ENCODE data around the gene EYS.

The EYS gene

GRCh38 chr6:64083261-64083660, 1623.8 kb downstream of the EYS start:
- Mint-ChIP-seq H3K4me1 (no peaks in the 10 kb centered on the region), H3K4me3 (no peak overlapping the region), H3K27ac (no peak overlapping the region)

GRCh38 chr6:64081453-64081852, 1625.6 kb downstream of the EYS start:
- peaks cover 3% of the 10 kb centered on the region for H3K9me3 Mint-ChIP-seq
- H3K4me1 Mint-ChIP-seq = no peaks in the 10 kb centered on the region
- TF ChIP-seq CTCF (IDR thresholded peaks at IDR 0.05) = no peak
- H3K4me3 Mint-ChIP-seq = no peak overlapping the region
- H3K36me3 Mint-ChIP-seq (ENCODE audit: low read depth) = no peaks in the 10 kb centered on the region
- no peak for DNase-seq
- no peaks in the 10 kb centered on the region for H3K27me3 Mint-ChIP-seq (ENCODE audit: low read depth, poor library complexity)
- H3K27ac Mint-ChIP-seq = no peak overlapping the region

More at GRCh38 chr6:64083261-64083660, 1623.8 kb downstream of the EYS start:
- TF ChIP-seq CTCF (IDR thresholded peaks at IDR 0.05) = no peak
- H3K27me3 Mint-ChIP-seq (ENCODE audit: low read depth, poor library complexity) = no peaks in the 10 kb centered on the region
- H3K9me3 Mint-ChIP-seq = peaks cover 3% of the 10 kb centered on the region
- no peak for DNase-seq
- no peaks in the 10 kb centered on the region for H3K36me3 Mint-ChIP-seq (ENCODE audit: low read depth)

GRCh38 chr6:64074981-64075380, 1632.0 kb downstream of the EYS start:
- H3K27me3 Mint-ChIP-seq (ENCODE audit: low read depth, poor library complexity) = no peaks in the 10 kb centered on the region
- no peaks in the 10 kb centered on the region for H3K4me1 Mint-ChIP-seq
- no peak overlapping the region for H3K27ac Mint-ChIP-seq
- TF ChIP-seq CTCF (IDR thresholded peaks at IDR 0.05) = no peak
- no peak overlapping the region for H3K4me3 Mint-ChIP-seq
- H3K9me3 Mint-ChIP-seq = peaks cover 3% of the 10 kb centered on the region
- DNase-seq = no peak
- H3K36me3 Mint-ChIP-seq (ENCODE audit: low read depth) = no peaks in the 10 kb centered on the region

GRCh38 chr6:64072686-64073085, 1634.3 kb downstream of the EYS start:
- no peak for DNase-seq
- Mint-ChIP-seq H3K27ac (no peak overlapping the region), H3K4me1 (no peaks in the 10 kb centered on the region), H3K27me3 (ENCODE audit: low read depth, poor library complexity) (no peaks in the 10 kb centered on the region), H3K4me3 (no peak overlapping the region), H3K36me3 (ENCODE audit: low read depth) (no peaks in the 10 kb centered on the region), H3K9me3 (no peaks in the 10 kb centered on the region)
- TF ChIP-seq CTCF (IDR thresholded peaks at IDR 0.05) = no peak

- Mint-ChIP-seq H3K4me3 (no peak overlapping the region), H3K27me3 (ENCODE audit: low read depth, poor library complexity) (no peaks in the 10 kb centered on the region), H3K27ac (no peak overlapping the region), H3K9me3 (no peaks in the 10 kb centered on the region), H3K4me1 (no peaks in the 10 kb centered on the region), H3K36me3 (ENCODE audit: low read depth) (no peaks in the 10 kb centered on the region)
- no peak for DNase-seq
- no peak for TF ChIP-seq CTCF (IDR thresholded peaks at IDR 0.05)
Observed at GRCh38 chr6:64064919-64065318, 1642.1 kb downstream of the EYS start.

GRCh38 chr6:64062960-64063683, 1643.9 kb downstream of the EYS start:
- Mint-ChIP-seq H3K4me1 (no peaks in the 10 kb centered on the region), H3K9me3 (no peaks in the 10 kb centered on the region), H3K27me3 (ENCODE audit: low read depth, poor library complexity) (no peaks in the 10 kb centered on the region), H3K36me3 (ENCODE audit: low read depth) (no peaks in the 10 kb centered on the region), H3K27ac (no peak overlapping the region), H3K4me3 (no peak overlapping the region)
- no peak for TF ChIP-seq CTCF (IDR thresholded peaks at IDR 0.05)
- DNase-seq = no peak
